Measurements from ENCODE around the gene DAB2IP.
"Not testable (repeated sequence)": the region's sequence is repeated elsewhere in the genome, so short reads cannot be mapped to it uniquely, and the experiment has no call there.

DAB2IP gene

DNA sequence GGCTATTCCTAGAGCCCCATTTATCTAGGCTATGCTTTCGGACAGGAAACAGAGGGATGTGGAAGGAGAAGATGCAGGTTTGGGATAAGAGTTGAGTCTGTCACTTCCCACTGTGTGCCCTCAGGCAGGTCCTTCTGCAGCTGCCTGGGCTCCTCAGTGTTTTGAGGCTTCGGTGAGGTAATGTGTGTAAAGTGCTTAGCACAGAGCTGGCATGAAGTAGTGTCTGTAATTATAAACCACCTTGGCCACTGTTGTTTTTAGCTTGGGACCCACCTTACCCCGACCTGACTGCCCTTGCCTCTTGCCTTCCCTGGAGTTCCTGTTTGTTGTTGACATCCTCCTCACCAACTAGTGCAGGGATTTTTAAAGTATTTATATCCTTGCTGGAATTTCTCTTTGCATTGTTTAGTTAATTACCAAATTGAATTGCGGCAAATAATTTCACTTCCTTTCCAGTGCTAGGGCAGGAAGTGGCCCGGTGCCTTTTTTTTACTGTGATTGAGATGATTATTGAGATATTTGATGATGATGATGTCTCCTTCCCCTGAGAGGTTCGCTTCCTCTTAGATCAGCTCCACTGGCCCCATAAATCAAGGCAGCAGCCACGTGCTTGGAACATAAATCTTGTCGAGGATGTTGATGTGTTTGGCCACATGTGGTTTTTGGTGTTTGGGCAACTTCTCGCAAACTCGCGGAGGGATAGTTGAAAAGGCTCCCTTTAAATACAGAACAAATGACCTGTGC, 38.3 kb upstream of the DAB2IP start:
- no peak overlapping the region for H3K9ac ChIP-seq (ENCODE audit: low read depth, low read length)
- H4K20me1 ChIP-seq (ENCODE audit: insufficient read depth, low read length), result no peaks in the 10 kb centered on the region
- H3K36me3 ChIP-seq (ENCODE audit: insufficient read depth, low read length), result no peaks in the 10 kb centered on the region
- H3K27ac ChIP-seq (ENCODE audit: low read length), result no peak overlapping the region
- TF ChIP-seq CTCF (IDR thresholded peaks at IDR 0.05; ENCODE audit: borderline replicate concordance, extremely low read depth, low read length, poor library complexity, severe bottlenecking), result no peak
- no peak for TF ChIP-seq EZH2 (IDR thresholded peaks at IDR 0.05; ENCODE audit: borderline replicate concordance, low read depth, low read length, severe bottlenecking)
- DNase-seq (no peak), ATAC-seq (ENCODE audit: insufficient read depth, low read depth) (no peak)
- H2AFZ ChIP-seq (ENCODE audit: low read depth, low read length), result no peak overlapping the region
- H3K9me3 ChIP-seq (ENCODE audit: insufficient read depth, low read length, severe bottlenecking), result no peaks in the 10 kb centered on the region
- no peak overlapping the region for H3K4me3 ChIP-seq (ENCODE audit: low read depth in 1 of 2, low read length in 2 of 2)
- H3K4me2 ChIP-seq (ENCODE audit: insufficient read depth, low read length), result no peak overlapping the region
- no peaks in the 10 kb centered on the region for H3K79me2 ChIP-seq (ENCODE audit: insufficient read depth, low read length)
- H3K27me3 ChIP-seq (ENCODE audit: insufficient read depth, low read length, poor library complexity), result peaks cover 13% of the 10 kb centered on the region
- no peaks in the 10 kb centered on the region for H3K4me1 ChIP-seq (ENCODE audit: insufficient read depth, low read length)

- Histone ChIP-seq H3K27ac (ENCODE audit: low read length) (no peak overlapping the region), H3K4me1 (ENCODE audit: insufficient read depth, low read length) (no peaks in the 10 kb centered on the region), H3K36me3 (ENCODE audit: insufficient read depth, low read length) (no peaks in the 10 kb centered on the region), H3K9ac (ENCODE audit: low read depth, low read length) (no peak overlapping the region), H3K4me3 (ENCODE audit: low read depth in 1 of 2, low read length in 2 of 2) (no peak overlapping the region), H3K79me2 (ENCODE audit: insufficient read depth, low read length) (no peaks in the 10 kb centered on the region), H4K20me1 (ENCODE audit: insufficient read depth, low read length) (no peaks in the 10 kb centered on the region), H2AFZ (ENCODE audit: low read depth, low read length) (no peak overlapping the region), H3K4me2 (ENCODE audit: insufficient read depth, low read length) (no peak overlapping the region), H3K27me3 (ENCODE audit: insufficient read depth, low read length, poor library complexity) (peaks cover 11% of the 10 kb centered on the region), H3K9me3 (ENCODE audit: insufficient read depth, low read length, severe bottlenecking) (no peaks in the 10 kb centered on the region)
- TF ChIP-seq EZH2 (IDR thresholded peaks at IDR 0.05; ENCODE audit: borderline replicate concordance, low read depth, low read length, severe bottlenecking) (no peak), CTCF (IDR thresholded peaks at IDR 0.05; ENCODE audit: borderline replicate concordance, extremely low read depth, low read length, poor library complexity, severe bottlenecking) (no peak)
- ATAC-seq (ENCODE audit: insufficient read depth, low read depth) (no peak), DNase-seq (no peak)
Measured at GRCh38 chr9:121616123-121616755, 35.2 kb upstream of the DAB2IP start.

DNA sequence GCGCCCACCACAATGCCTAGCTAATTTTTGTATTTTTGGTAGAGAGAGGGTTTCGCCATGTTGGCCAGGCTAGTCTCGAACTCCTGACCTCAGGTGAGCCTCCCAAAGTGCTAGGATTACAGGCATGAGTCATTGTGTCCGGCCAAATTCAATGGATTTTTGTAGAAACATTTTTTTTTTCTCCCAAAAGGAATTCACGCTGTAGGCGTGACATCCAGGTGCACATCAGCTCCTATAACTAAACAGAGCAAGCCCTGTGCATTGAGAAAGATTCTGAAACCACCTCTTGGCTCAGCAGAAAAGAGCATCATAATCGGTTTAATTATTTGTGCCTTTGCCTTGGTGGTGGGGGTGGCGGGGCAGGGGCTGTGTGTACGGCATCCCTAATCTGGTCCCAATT, 32.9 kb upstream of the DAB2IP start:
- TF ChIP-seq EZH2 (IDR thresholded peaks at IDR 0.05; ENCODE audit: borderline replicate concordance, low read depth, low read length, severe bottlenecking) (no peak), CTCF (IDR thresholded peaks at IDR 0.05; ENCODE audit: borderline replicate concordance, extremely low read depth, low read length, poor library complexity, severe bottlenecking) (no peak)
- no peaks in the 10 kb centered on the region for H3K27me3 ChIP-seq (ENCODE audit: insufficient read depth, low read length, poor library complexity)
- H3K9me3 ChIP-seq (ENCODE audit: insufficient read depth, low read length, severe bottlenecking), result no peaks in the 10 kb centered on the region
- no peak overlapping the region for H3K4me3 ChIP-seq (ENCODE audit: low read depth in 1 of 2, low read length in 2 of 2)
- H2AFZ ChIP-seq (ENCODE audit: low read depth, low read length), result no peak overlapping the region
- H4K20me1 ChIP-seq (ENCODE audit: insufficient read depth, low read length), result no peaks in the 10 kb centered on the region
- DNase-seq, result no peak
- no peak overlapping the region for H3K27ac ChIP-seq (ENCODE audit: low read length)
- H3K4me2 ChIP-seq (ENCODE audit: insufficient read depth, low read length), result no peak overlapping the region
- ATAC-seq (ENCODE audit: insufficient read depth, low read depth), result no peak
- no peaks in the 10 kb centered on the region for H3K36me3 ChIP-seq (ENCODE audit: insufficient read depth, low read length)
- no peaks in the 10 kb centered on the region for H3K79me2 ChIP-seq (ENCODE audit: insufficient read depth, low read length)
- H3K9ac ChIP-seq (ENCODE audit: low read depth, low read length), result no peak overlapping the region
- no peaks in the 10 kb centered on the region for H3K4me1 ChIP-seq (ENCODE audit: insufficient read depth, low read length)

GRCh38 chr9:121618910-121619309, 32.5 kb upstream of the DAB2IP start:
- not testable (repeated sequence) for H4K20me1 ChIP-seq (ENCODE audit: insufficient read depth, low read length); DNase-seq; H3K4me2 ChIP-seq (ENCODE audit: insufficient read depth, low read length); H3K4me3 ChIP-seq (ENCODE audit: low read depth in 1 of 2, low read length in 2 of 2); H3K27ac ChIP-seq (ENCODE audit: low read length); H3K36me3 ChIP-seq (ENCODE audit: insufficient read depth, low read length); H3K79me2 ChIP-seq (ENCODE audit: insufficient read depth, low read length); H3K27me3 ChIP-seq (ENCODE audit: insufficient read depth, low read length, poor library complexity); H3K9me3 ChIP-seq (ENCODE audit: insufficient read depth, low read length, severe bottlenecking); H3K4me1 ChIP-seq (ENCODE audit: insufficient read depth, low read length); ATAC-seq (ENCODE audit: insufficient read depth, low read depth); H2AFZ ChIP-seq (ENCODE audit: low read depth, low read length); H3K9ac ChIP-seq (ENCODE audit: low read depth, low read length)

Data from DND-41 (cell line).